ENCODE results near the gene CARD14.
"Not testable (repeated sequence)": the region's sequence is repeated elsewhere in the genome, so short reads cannot be mapped to it uniquely, and the experiment has no call there.

Gene CARD14

DNA sequence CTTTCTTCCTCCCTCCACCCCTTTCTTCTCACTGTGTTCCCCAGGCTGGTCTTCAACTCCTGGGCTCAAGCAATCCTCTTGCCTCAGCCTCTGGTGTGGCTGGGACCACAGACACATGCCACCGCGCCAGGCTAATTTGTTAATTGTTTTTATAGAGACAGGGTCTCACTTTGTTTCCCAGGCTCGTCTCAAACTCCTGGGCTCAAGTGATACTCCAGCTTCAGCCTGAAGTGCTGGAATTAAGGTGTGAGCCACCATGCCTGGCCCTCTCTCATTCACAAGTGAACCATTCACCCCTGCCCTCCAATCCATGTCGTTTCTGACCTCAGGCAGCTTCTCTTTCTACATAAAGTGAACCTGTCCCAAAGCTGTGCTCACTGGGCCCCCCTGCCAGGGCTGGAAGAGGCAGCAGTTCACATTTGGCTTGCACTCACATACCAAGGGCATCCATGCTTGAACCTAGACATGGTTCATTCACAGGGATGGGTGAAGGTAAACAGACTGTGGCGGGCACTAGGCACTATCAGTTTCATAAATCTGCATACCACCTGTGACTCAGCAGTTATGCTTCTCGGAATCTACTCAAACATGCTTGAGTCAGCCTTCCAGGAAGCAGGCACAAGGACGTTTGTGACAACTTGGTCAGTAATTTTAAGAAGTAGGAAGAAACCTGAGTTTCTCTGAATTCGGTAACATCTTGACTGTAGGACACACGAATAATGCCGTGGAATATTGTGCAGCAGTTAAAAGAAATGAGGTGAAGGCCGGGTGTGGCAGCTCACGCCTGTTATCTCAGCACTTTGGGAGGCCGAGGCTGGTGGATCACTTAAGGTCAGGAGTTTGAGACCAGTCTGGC is 84.8 kb downstream of the CARD14 start:
- Histone ChIP-seq H3F3A (ENCODE audit: insufficient read depth, low read length) (peaks cover 21% of the 10 kb centered on the region), H3K4me1 (ENCODE audit: low read length) (peaks cover 9% of the 10 kb centered on the region), H3K9me3 (replicated peaks; ENCODE audit: insufficient read depth, low read length) (no peaks in the 10 kb centered on the region), H3K4me2 (ENCODE audit: low read depth, low read length) (peak overlapping the region; percentile 83), H2AFZ (ENCODE audit: low read length) (peak overlapping the region; percentile 98), H3K79me2 (ENCODE audit: low read length) (no peaks in the 10 kb centered on the region), H3K4me3 (ENCODE audit: low read length) (peak overlapping the region; percentile 38), H3K27ac (ENCODE audit: low read length) (peak overlapping the region; percentile 88), H3K36me3 (replicated peaks; ENCODE audit: insufficient read depth, low read length) (no peaks in the 10 kb centered on the region), H3K9ac (ENCODE audit: low read length) (peak overlapping the region; percentile 43; the same call in 1 of the 2 replicates), H3K27me3 (replicated peaks; ENCODE audit: insufficient read depth, low read length) (no peaks in the 10 kb centered on the region), H4K20me1 (ENCODE audit: insufficient read depth, low read length) (no peaks in the 10 kb centered on the region), H3K9me2 (replicated peaks; ENCODE audit: insufficient read depth, low read length) (no peaks in the 10 kb centered on the region)
- peak; percentile 95 for DNase-seq
- TF ChIP-seq EZH2phosphoT487 (IDR thresholded peaks at IDR 0.05; ENCODE audit: low read length) (no peak), EZH2 (optimal IDR thresholded peaks at IDR 0.05; ENCODE audit: low read depth, low read length) (no peak)
- TF ChIP-seq, protein P1, sequence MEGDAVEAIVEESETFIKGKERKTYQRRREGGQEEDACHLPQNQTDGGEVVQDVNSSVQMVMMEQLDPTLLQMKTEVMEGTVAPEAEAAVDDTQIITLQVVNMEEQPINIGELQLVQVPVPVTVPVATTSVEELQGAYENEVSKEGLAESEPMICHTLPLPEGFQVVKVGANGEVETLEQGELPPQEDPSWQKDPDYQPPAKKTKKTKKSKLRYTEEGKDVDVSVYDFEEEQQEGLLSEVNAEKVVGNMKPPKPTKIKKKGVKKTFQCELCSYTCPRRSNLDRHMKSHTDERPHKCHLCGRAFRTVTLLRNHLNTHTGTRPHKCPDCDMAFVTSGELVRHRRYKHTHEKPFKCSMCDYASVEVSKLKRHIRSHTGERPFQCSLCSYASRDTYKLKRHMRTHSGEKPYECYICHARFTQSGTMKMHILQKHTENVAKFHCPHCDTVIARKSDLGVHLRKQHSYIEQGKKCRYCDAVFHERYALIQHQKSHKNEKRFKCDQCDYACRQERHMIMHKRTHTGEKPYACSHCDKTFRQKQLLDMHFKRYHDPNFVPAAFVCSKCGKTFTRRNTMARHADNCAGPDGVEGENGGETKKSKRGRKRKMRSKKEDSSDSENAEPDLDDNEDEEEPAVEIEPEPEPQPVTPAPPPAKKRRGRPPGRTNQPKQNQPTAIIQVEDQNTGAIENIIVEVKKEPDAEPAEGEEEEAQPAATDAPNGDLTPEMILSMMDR (IDR thresholded peaks at IDR 0.05; ENCODE audit: low read length) = no peak

DNA sequence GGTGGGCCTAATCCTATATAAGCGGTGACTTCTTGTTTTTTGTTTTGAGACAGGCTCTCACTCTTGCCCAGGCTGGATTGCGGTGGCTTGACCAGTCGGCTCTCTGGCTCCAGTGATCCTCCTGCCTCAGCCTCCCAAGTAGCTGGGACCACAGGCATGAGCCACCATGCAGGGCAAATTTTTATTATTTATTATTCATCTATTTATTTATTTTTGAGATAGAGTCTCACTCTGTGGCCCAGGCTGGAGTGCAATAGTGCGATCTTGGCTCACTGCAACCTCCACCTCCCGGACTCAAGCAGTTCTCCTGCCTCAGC is 86.2 kb downstream of the CARD14 start:
- no peak for TF ChIP-seq EZH2 (optimal IDR thresholded peaks at IDR 0.05; ENCODE audit: low read depth, low read length)
- TF ChIP-seq, protein P1 (IDR thresholded peaks at IDR 0.05; ENCODE audit: low read length) = no peak
- TF ChIP-seq EZH2phosphoT487 (IDR thresholded peaks at IDR 0.05; ENCODE audit: low read length) = no peak
- H3K27ac ChIP-seq (ENCODE audit: low read length) = no peak overlapping the region
- H3K4me2 ChIP-seq (ENCODE audit: low read depth, low read length) = no peak overlapping the region

DNA sequence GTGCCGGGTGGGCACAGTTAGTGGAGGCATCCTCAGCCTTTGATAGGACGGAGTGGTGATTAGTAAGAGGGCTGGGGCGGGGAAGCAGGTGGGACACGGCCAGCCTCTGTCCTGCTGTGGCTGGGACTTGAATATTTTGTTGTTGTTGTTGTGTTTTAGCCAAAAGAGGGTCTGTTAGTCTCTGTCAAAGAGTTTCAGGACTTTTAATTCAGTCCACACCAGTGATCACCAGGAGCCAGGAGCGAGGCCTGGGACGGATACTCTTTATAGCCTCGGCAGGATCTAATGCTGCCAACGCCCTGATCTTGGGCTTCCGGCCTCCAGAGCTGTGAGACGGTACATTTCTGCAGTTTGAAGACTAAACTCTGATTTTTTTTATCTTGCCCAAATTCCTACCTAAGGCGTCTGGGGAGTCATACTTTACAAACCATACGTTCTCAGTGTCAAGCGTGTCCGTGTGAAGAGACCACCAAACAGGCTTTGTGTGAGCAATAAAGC is 87.9 kb downstream of the CARD14 start:
- no peak overlapping the region for H3K9ac ChIP-seq (ENCODE audit: low read length)
- TF ChIP-seq EZH2phosphoT487 (IDR thresholded peaks at IDR 0.05; ENCODE audit: low read length) (no peak), EZH2 (optimal IDR thresholded peaks at IDR 0.05; ENCODE audit: low read depth, low read length) (no peak)
- TF ChIP-seq, protein P1 (IDR thresholded peaks at IDR 0.05; ENCODE audit: low read length) = no peak
- no peaks in the 10 kb centered on the region for H3K36me3 ChIP-seq (replicated peaks; ENCODE audit: insufficient read depth, low read length)
- H3K27me3 ChIP-seq (replicated peaks; ENCODE audit: insufficient read depth, low read length) = no peaks in the 10 kb centered on the region
- H4K20me1 ChIP-seq (ENCODE audit: insufficient read depth, low read length) = no peaks in the 10 kb centered on the region
- no peaks in the 10 kb centered on the region; the same call in 1 of the 2 replicates for H3K79me2 ChIP-seq (ENCODE audit: low read length)
- H2AFZ ChIP-seq (ENCODE audit: low read length) = no peak overlapping the region
- H3K9me3 ChIP-seq (replicated peaks; ENCODE audit: insufficient read depth, low read length) = no peaks in the 10 kb centered on the region
- no peak for DNase-seq
- peaks cover 25% of the 10 kb centered on the region for H3K4me1 ChIP-seq (ENCODE audit: low read length)
- H3K4me3 ChIP-seq (ENCODE audit: low read length) = no peak overlapping the region
- H3F3A ChIP-seq (ENCODE audit: insufficient read depth, low read length) = peaks cover 47% of the 10 kb centered on the region
- no peaks in the 10 kb centered on the region for H3K9me2 ChIP-seq (replicated peaks; ENCODE audit: insufficient read depth, low read length)
- H3K4me2 ChIP-seq (ENCODE audit: low read depth, low read length) = no peak overlapping the region
- H3K27ac ChIP-seq (ENCODE audit: low read length) = no peak overlapping the region

More for the DNA sequence above, 86.2 kb downstream of the CARD14 start:
- no peak for DNase-seq
- Histone ChIP-seq H3K9ac (ENCODE audit: low read length) (no peak overlapping the region), H3K9me3 (replicated peaks; ENCODE audit: insufficient read depth, low read length) (no peaks in the 10 kb centered on the region), H3K36me3 (replicated peaks; ENCODE audit: insufficient read depth, low read length) (no peaks in the 10 kb centered on the region), H3F3A (ENCODE audit: insufficient read depth, low read length) (peaks cover 29% of the 10 kb centered on the region), H3K9me2 (replicated peaks; ENCODE audit: insufficient read depth, low read length) (no peaks in the 10 kb centered on the region), H3K27me3 (replicated peaks; ENCODE audit: insufficient read depth, low read length) (no peaks in the 10 kb centered on the region), H4K20me1 (ENCODE audit: insufficient read depth, low read length) (no peaks in the 10 kb centered on the region), H3K4me1 (ENCODE audit: low read length) (peaks cover 9% of the 10 kb centered on the region), H3K4me3 (ENCODE audit: low read length) (no peak overlapping the region), H3K79me2 (ENCODE audit: low read length) (no peaks in the 10 kb centered on the region), H2AFZ (ENCODE audit: low read length) (no peak overlapping the region)

DNA sequence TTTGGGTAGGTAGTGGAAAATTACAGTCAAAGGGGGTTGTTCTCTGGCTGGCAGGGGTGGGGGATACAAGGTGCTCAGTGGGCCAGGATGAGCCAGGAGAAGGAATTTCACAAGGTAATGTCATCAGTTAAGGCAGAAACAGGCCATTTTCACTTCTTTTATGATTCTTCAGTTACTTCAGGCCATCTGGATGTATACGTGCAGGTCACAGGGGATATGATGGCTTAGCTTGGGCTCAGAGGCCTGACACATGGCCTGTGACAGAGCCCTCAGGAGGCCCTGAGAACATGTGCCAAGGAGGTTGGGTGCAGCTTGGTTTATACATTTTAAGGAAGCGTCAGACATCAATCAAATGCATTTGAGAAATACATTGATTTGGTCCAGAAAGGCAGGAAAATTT is 88.5 kb downstream of the CARD14 start:
- Histone ChIP-seq H3F3A (ENCODE audit: insufficient read depth, low read length) (peaks cover 52% of the 10 kb centered on the region), H3K4me1 (ENCODE audit: low read length) (peaks cover 30% of the 10 kb centered on the region)
- H3K36me3 ChIP-seq (replicated peaks; ENCODE audit: insufficient read depth, low read length); H3K27me3 ChIP-seq (replicated peaks; ENCODE audit: insufficient read depth, low read length); H3K4me3 ChIP-seq (ENCODE audit: low read length); H3K9me3 ChIP-seq (replicated peaks; ENCODE audit: insufficient read depth, low read length); H2AFZ ChIP-seq (ENCODE audit: low read length); DNase-seq; H4K20me1 ChIP-seq (ENCODE audit: insufficient read depth, low read length); H3K9ac ChIP-seq (ENCODE audit: low read length); H3K27ac ChIP-seq (ENCODE audit: low read length); H3K79me2 ChIP-seq (ENCODE audit: low read length); H3K9me2 ChIP-seq (replicated peaks; ENCODE audit: insufficient read depth, low read length); H3K4me2 ChIP-seq (ENCODE audit: low read depth, low read length): not testable (repeated sequence)

Measured in MM.1S (cell line).